Activated B cell treated with CpG ODN at 0.5 μM for 24 hours (primary cell): ENCODE results near the gene USP49. TPM values are rescaled to one million over a fixed set of nuclear protein-coding genes. Genes with fewer than 3 reads are reported as not detected.

Source experiments
- ATAC-seq: fragments of 200-7000 bp; cut with Tn5 transposase; one replicate; pipeline ENCODE4 v1.10.0; 2021; ENCODE audit warnings: low read depth, mild to moderate bottlenecking, moderate library complexity
- CTCF ChIA-PET: fragments of 350-600 bp; sonication (Branson Sonifier 250); formaldehyde crosslinking; loops from one replicate; lab custom pipeline; 2021; ENCODE audit warnings: antibody characterized with exemption; lab: Charles Lee
- POLR2A ChIA-PET: fragments of 350-600 bp; sonication (Branson Sonifier 250); formaldehyde crosslinking; loops from one replicate; lab custom pipeline; 2021; ENCODE audit warnings: antibody characterized with exemption; lab: Charles Lee
- DNase-seq: peaks from one replicate; pipeline ENCODE4 v3.0.0; 2022
- H3K27ac Mint-ChIP-seq: one replicate; pipeline ENCODE4 v1.8.0; 2020; ENCODE audit warnings: mixed read lengths
- H3K27me3 Mint-ChIP-seq: one replicate; pipeline ENCODE4 v1.8.0; 2021; ENCODE audit warnings: mixed read lengths
- H3K36me3 Mint-ChIP-seq: one replicate; pipeline ENCODE4 v1.8.0; 2021; ENCODE audit warnings: low read depth, mixed read lengths
- H3K4me1 Mint-ChIP-seq: one replicate; pipeline ENCODE4 v1.8.0; 2021; ENCODE audit warnings: mixed read lengths
- H3K4me3 Mint-ChIP-seq: one replicate; pipeline ENCODE4 v1.8.0; 2020; ENCODE audit warnings: mild to moderate bottlenecking, mixed read lengths
- H3K9me3 Mint-ChIP-seq: one replicate; pipeline ENCODE4 v1.8.0; 2020; ENCODE audit warnings: mixed read lengths
- intact Hi-C: fragments of 100-400 bp; cut with micrococcal nuclease; formaldehyde crosslinking; loops from one replicate; pipeline ENCODE4 v1.15.1; 2024
- total RNA-seq: library from RNA; stranded (reverse); gene quantifications from 2 replicates; pipeline ENCODE4 v1.2.3, GENCODE V29; 2022
- TF ChIP-seq, protein P1 (sequence below): fragments of 200-600 bp; IDR thresholded peaks from one replicate; pipeline ENCODE4 v1.8.0; 2022; ENCODE audit warnings: antibody characterized with exemption, mild to moderate bottlenecking

USP49 gene
- total RNA-seq, 1 donor from 2014 or later: 7.7 TPM

DNA sequence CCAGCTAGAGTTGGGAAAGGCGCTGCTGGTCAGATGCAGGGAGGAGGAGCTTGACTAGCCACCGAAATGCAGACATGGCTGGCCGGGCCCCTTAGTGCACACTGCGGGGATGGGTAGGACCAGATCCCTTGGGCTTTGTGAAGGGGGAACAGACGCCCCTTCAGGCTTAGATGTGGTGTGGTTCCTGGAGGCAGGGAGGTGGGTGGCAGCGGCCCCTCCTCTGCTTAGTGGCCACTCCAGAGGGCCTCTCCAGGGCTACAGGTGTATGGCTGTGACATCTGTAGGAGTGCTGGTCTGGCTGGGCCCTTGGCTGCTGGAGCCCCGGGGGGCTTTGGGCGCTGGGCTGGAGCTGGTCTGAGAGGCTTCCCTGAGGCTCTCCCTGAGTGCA is 40.5 kb upstream of the USP49 start:
- H3K4me1 Mint-ChIP-seq: peaks cover 76% of the 10 kb centered on the region
- DNase-seq (no peak), ATAC-seq (no peak)
- no peaks in the 10 kb centered on the region for H3K9me3 Mint-ChIP-seq
- H3K27me3 Mint-ChIP-seq: no peaks in the 10 kb centered on the region
- POLR2A ChIA-PET: interaction anchor here (0.5 to 13.0 kb wide), 10 partner anchors 10 to 149 kb away, joined by 3 to 195 read pairs (median 4); partner anchors contain the start of genes BYSL, MED20, TAF8 and TOMM6
- TF ChIP-seq, protein P1, sequence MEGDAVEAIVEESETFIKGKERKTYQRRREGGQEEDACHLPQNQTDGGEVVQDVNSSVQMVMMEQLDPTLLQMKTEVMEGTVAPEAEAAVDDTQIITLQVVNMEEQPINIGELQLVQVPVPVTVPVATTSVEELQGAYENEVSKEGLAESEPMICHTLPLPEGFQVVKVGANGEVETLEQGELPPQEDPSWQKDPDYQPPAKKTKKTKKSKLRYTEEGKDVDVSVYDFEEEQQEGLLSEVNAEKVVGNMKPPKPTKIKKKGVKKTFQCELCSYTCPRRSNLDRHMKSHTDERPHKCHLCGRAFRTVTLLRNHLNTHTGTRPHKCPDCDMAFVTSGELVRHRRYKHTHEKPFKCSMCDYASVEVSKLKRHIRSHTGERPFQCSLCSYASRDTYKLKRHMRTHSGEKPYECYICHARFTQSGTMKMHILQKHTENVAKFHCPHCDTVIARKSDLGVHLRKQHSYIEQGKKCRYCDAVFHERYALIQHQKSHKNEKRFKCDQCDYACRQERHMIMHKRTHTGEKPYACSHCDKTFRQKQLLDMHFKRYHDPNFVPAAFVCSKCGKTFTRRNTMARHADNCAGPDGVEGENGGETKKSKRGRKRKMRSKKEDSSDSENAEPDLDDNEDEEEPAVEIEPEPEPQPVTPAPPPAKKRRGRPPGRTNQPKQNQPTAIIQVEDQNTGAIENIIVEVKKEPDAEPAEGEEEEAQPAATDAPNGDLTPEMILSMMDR: no peak
- intact Hi-C loops: loop anchor here (1.0 kb wide), 5 partner anchors 14 to 148 kb away; partner anchors contain the start of genes BYSL, MED20 and TOMM6
- CTCF ChIA-PET: interaction anchor here (1.0 to 4.0 kb wide), 11 partner anchors 13 to 115 kb away, joined by 3 to 32 read pairs (median 7); partner anchors contain the start of genes BYSL, MED20 and TAF8
- peaks cover 62% of the 10 kb centered on the region for H3K36me3 Mint-ChIP-seq
- H3K4me3 Mint-ChIP-seq: no peak overlapping the region
- H3K27ac Mint-ChIP-seq: peak overlapping the region; percentile 65

- CTCF ChIA-PET: interaction anchor here (1.0 to 4.0 kb wide), 9 partner anchors 12 to 115 kb away, joined by 4 to 32 read pairs (median 7); partner anchors contain the start of genes BYSL, MED20 and TAF8
- no peak for ATAC-seq
Observed at GRCh38 chr6:41935193-41935574, 40.0 kb upstream of the USP49 start.

GRCh38 chr6:41934278-41935192 is 39.4 kb upstream of the USP49 start:
- H3K27me3 Mint-ChIP-seq: no peaks in the 10 kb centered on the region
- H3K4me1 Mint-ChIP-seq: peaks cover 65% of the 10 kb centered on the region
- TF ChIP-seq, protein P1: no peak
- peak overlapping the region; percentile 65 for H3K27ac Mint-ChIP-seq
- peaks cover 69% of the 10 kb centered on the region for H3K36me3 Mint-ChIP-seq
- ATAC-seq (peak; percentile 16), DNase-seq (no peak)
- H3K4me3 Mint-ChIP-seq: peak overlapping the region; percentile 25
- H3K9me3 Mint-ChIP-seq: no peaks in the 10 kb centered on the region
- intact Hi-C loops: no loop called here
- CTCF ChIA-PET: interaction anchor here (1.8 to 4.0 kb wide), 6 partner anchors 12 to 109 kb away, joined by 5 to 32 read pairs (median 8); partner anchors contain the start of genes BYSL and MED20
- POLR2A ChIA-PET: interaction anchor here (0.9 to 13.0 kb wide), 8 partner anchors 10 to 147 kb away, joined by 3 to 195 read pairs (median 6); partner anchors contain the start of genes BYSL, MED20, TAF8 and TOMM6

More at GRCh38 chr6:41935193-41935574, 40.0 kb upstream of the USP49 start:
- DNase-seq: no peak
- TF ChIP-seq, protein P1: no peak
- intact Hi-C loops: no loop called here
- Mint-ChIP-seq H3K27me3 (no peaks in the 10 kb centered on the region), H3K9me3 (no peaks in the 10 kb centered on the region), H3K4me1 (peaks cover 71% of the 10 kb centered on the region), H3K4me3 (no peak overlapping the region), H3K36me3 (peaks cover 64% of the 10 kb centered on the region), H3K27ac (peak overlapping the region; percentile 65)
- POLR2A ChIA-PET: interaction anchor here (0.5 to 13.0 kb wide), 8 partner anchors 9 to 148 kb away, joined by 3 to 195 read pairs (median 6); partner anchors contain the start of genes BYSL, MED20, TAF8 and TOMM6

- H3K36me3 Mint-ChIP-seq: peaks cover 87% of the 10 kb centered on the region
- ChIA-PET POLR2A (interaction anchor here (13.0 kb wide), 1 partner anchor 113 kb away, joined by 195 read pairs; the partner anchor contains the start of gene TAF8), CTCF (no interaction called here)
- no peak overlapping the region for H3K4me3 Mint-ChIP-seq
- no peak overlapping the region for H3K27ac Mint-ChIP-seq
- no peaks in the 10 kb centered on the region for H3K9me3 Mint-ChIP-seq
- H3K4me1 Mint-ChIP-seq: peaks cover 43% of the 10 kb centered on the region
- ATAC-seq: no peak
- TF ChIP-seq, protein P1: no peak
- no peaks in the 10 kb centered on the region for H3K27me3 Mint-ChIP-seq
- no peak for DNase-seq
- intact Hi-C loops: no loop called here
Observed at GRCh38 chr6:41932378-41932777, 37.2 kb upstream of the USP49 start.
